AG09319 (cell line): ENCODE results near the gene PDE8B.

Experiments used
- DNase-seq: peaks from one replicate; pipeline ENCODE4 v3.0.0-alpha.2; 2010; ENCODE audit warnings: low read depth; ENCODE audit errors: extremely low read depth
- CTCF ChIP-seq: IDR thresholded peaks from 2 replicates; pipeline ENCODE4 v1.5.1; 2011; ENCODE audit warnings: low read depth, mild to moderate bottlenecking, inconsistent platforms, low read length, moderate library complexity

PDE8B gene

GRCh38 chr5:77302653-77303052, 92.2 kb downstream of the PDE8B start:
- DNase-seq = no peak
- no peak for TF ChIP-seq CTCF

- TF ChIP-seq CTCF = no peak
- DNase-seq = no peak
These were observed 93.9 kb downstream of the PDE8B start for GRCh38 chr5:77304388-77304787.

GRCh38 chr5:77305222-77305846, 94.9 kb downstream of the PDE8B start:
- no peak for TF ChIP-seq CTCF
- no peak for DNase-seq

GRCh38 chr5:77305956-77306355, 95.5 kb downstream of the PDE8B start:
- DNase-seq = peak; percentile 43
- no peak for TF ChIP-seq CTCF

GRCh38 chr5:77306531-77306930, 96.1 kb downstream of the PDE8B start:
- no peak for TF ChIP-seq CTCF

GRCh38 chr5:77308154-77308960, 97.9 kb downstream of the PDE8B start:
- TF ChIP-seq CTCF = no peak
- DNase-seq = no peak

More at GRCh38 chr5:77306531-77306930, 96.1 kb downstream of the PDE8B start:
- no peak for DNase-seq

GRCh38 chr5:77309140-77309539, 98.7 kb downstream of the PDE8B start:
- DNase-seq = no peak
- TF ChIP-seq CTCF = no peak
